ENCODE results near the gene SMARCD2. TPM values are rescaled to one million over a fixed set of nuclear protein-coding genes. Genes with fewer than 3 reads are reported as not detected.

Gene SMARCD2
- total and polyA plus RNA-seq, 2 of the 13 experiments (the other 11 are each of a cell fraction or from before 2014, with no cell fraction given), result 122 to 150 TPM

GRCh38 chr17:63827002-63827800, 15.3 kb downstream of the SMARCD2 start, which contains the start of the genes FTSJ3 and PSMC5 (continued):
- peak; percentile 96 for TF ChIP-seq ZSCAN29 (CRISPR knock-in tag; conservative IDR thresholded peaks at IDR 0.05)
- no peak for TF ChIP-seq ZNF496 (CRISPR knock-in tag; IDR thresholded peaks at IDR 0.05; ENCODE audit: insufficient replicate concordance)
- no peak for TF ChIP-seq SNAPC5 (CRISPR knock-in tag; IDR thresholded peaks at IDR 0.05; ENCODE audit: borderline replicate concordance)
- peak; percentile 9 for TF ChIP-seq ARID5B (CRISPR knock-in tag; IDR thresholded peaks at IDR 0.05)
- TF ChIP-seq MAF1 (CRISPR knock-in tag; IDR thresholded peaks at IDR 0.05; ENCODE audit: borderline replicate concordance), result peak; percentile 77; the same call in 1 of the 2 replicates
- TF ChIP-seq SNAI1 (CRISPR knock-in tag; IDR thresholded peaks at IDR 0.05; ENCODE audit: borderline replicate concordance), result peak; percentile 61; the same call in 1 of the 2 replicates
- TF ChIP-seq HIVEP1 (CRISPR knock-in tag; IDR thresholded peaks at IDR 0.05), result peak; percentile 77
- peak; percentile 33; the same call in 1 of the 2 replicates for TF ChIP-seq PATZ1 (CRISPR knock-in tag; IDR thresholded peaks at IDR 0.05)
- TF ChIP-seq EEA1 (CRISPR knock-in tag; IDR thresholded peaks at IDR 0.05; ENCODE audit: borderline replicate concordance), result peak; percentile 57; the same call in 1 of the 2 replicates
- TF ChIP-seq ZNF30 (CRISPR knock-in tag; IDR thresholded peaks at IDR 0.05), result no peak
- peak; percentile 95 for TF ChIP-seq RBFOX2 (IDR thresholded peaks at IDR 0.05; ENCODE audit: low read depth, low read length)
- TF ChIP-seq RAD21 (CRISPR knock-in tag; IDR thresholded peaks at IDR 0.05), result no peak
- peak; percentile 34; the same call in 1 of the 2 replicates for TF ChIP-seq RFX5 (IDR thresholded peaks at IDR 0.05; ENCODE audit: low read depth, low read length)
- peak; percentile 50 for TF ChIP-seq ZNF335 (CRISPR knock-in tag; IDR thresholded peaks at IDR 0.05)
- peak; percentile 81; the same call in 1 of the 2 replicates for TF ChIP-seq NFKB2 (CRISPR knock-in tag; IDR thresholded peaks at IDR 0.05; ENCODE audit: borderline replicate concordance)
- TF ChIP-seq SNAPC2 (CRISPR knock-in tag; IDR thresholded peaks at IDR 0.05), result no peak
- peak; percentile 74 for TF ChIP-seq POGZ (CRISPR knock-in tag; IDR thresholded peaks at IDR 0.05)
- peak; percentile 71 for TF ChIP-seq PITX1 (CRISPR knock-in tag; IDR thresholded peaks at IDR 0.05)
- TF ChIP-seq KDM6A (CRISPR knock-in tag; IDR thresholded peaks at IDR 0.05; ENCODE audit: low read depth), result peak; percentile 13; the same call in 1 of the 2 replicates
- no peak; the same call in 1 of the 2 replicates for TF ChIP-seq GLMP (CRISPR knock-in tag; IDR thresholded peaks at IDR 0.05; ENCODE audit: borderline replicate concordance)
- TF ChIP-seq ZNF580 (CRISPR knock-in tag; IDR thresholded peaks at IDR 0.05; ENCODE audit: borderline replicate concordance, low read depth), result peak; percentile 85; the same call in 1 of the 2 replicates
- TF ChIP-seq ZNF605 (CRISPR knock-in tag; IDR thresholded peaks at IDR 0.05), result peak; percentile 90
